PC-3 (cell line): ENCODE results near the gene TC2N.
"Not testable (repeated sequence)": the region's sequence is repeated elsewhere in the genome, so short reads cannot be mapped to it uniquely, and the experiment has no call there.

Experiments used
- CTCF ChIP-seq: fragments of 300-600 bp; sonication (generic); conservative IDR thresholded peaks from 2 replicates; pipeline ENCODE4 v1.5.1; 2017; ENCODE audit warnings: antibody characterized with exemption, low read depth, mild to moderate bottlenecking, low read length
- EZH2 ChIP-seq: fragments of 300-600 bp; sonication (generic); IDR thresholded peaks from one replicate; pipeline ENCODE4 v1.6.1; 2017; ENCODE audit warnings: antibody characterized with exemption, mild to moderate bottlenecking, low read length; ENCODE audit not compliant: unreplicated experiment
- EZH2phosphoT487 ChIP-seq: fragments of 300-600 bp; sonication (generic); IDR thresholded peaks from 2 replicates; pipeline ENCODE4 v1.6.1; 2018; ENCODE audit warnings: mild to moderate bottlenecking, antibody characterized with exemption, low read length, borderline replicate concordance

DNA sequence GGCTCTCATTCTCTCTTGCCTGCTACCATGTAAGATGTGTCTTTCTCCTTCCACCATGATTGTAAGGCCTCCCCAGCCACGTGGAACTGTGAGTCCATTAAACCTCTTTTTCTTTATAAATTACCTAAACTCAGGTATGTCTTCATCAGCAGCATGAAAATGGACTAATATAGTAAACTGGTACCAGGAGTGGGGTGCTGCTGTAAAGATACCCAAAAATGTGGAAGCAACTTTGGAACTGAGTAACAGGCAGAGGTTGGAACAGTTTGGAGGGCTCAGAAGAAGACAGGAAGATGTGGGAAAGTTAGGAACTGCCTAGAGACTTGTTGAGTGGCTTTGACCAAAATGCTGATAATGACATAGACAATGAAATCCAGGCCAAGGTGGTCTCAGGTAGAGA lies 61.2 kb downstream of the TC2N start:
- TF ChIP-seq CTCF, EZH2, EZH2phosphoT487: not testable (repeated sequence)
